GDM1 (cell line): ENCODE results near the gene EEF1AKMT3.

Source experiments
- DNase-seq: peaks from one replicate; lab custom pipeline; 2025; lab: John Stamatoyannopoulos, UW

EEF1AKMT3 gene

DNA sequence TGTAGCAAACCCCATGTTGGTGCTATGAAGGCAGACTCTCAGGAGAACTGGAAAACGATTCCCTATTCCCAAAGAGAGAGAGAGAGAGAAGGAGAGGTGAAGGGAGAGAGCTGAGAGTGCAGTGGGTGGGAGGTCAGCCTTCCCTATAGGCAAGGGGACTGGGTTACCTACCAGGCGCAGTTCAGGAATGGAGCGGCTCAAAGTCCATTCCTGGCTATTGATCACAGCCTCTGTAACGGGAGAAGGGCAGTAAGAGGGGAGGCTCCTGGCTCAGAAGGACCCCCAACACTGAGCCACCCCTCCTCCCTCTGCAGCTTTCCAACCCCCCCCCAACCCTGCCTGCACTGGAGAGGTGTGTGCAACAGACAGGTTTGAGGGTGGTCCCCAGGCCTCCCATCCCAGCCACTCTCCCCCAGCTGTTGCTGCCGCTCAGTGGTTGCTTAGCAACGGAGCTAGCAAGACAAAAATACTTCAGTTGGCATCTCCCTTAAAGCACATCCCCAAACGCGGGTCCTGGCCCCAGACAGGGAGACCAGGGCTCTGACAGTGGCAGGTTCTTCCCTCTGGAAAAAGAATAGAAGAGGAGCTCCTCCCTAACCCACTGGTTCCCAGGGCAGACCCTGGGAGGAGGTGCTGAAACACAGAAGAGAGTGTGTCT is 37.1 kb upstream of the EEF1AKMT3 start:
- DNase-seq: no peak

DNA sequence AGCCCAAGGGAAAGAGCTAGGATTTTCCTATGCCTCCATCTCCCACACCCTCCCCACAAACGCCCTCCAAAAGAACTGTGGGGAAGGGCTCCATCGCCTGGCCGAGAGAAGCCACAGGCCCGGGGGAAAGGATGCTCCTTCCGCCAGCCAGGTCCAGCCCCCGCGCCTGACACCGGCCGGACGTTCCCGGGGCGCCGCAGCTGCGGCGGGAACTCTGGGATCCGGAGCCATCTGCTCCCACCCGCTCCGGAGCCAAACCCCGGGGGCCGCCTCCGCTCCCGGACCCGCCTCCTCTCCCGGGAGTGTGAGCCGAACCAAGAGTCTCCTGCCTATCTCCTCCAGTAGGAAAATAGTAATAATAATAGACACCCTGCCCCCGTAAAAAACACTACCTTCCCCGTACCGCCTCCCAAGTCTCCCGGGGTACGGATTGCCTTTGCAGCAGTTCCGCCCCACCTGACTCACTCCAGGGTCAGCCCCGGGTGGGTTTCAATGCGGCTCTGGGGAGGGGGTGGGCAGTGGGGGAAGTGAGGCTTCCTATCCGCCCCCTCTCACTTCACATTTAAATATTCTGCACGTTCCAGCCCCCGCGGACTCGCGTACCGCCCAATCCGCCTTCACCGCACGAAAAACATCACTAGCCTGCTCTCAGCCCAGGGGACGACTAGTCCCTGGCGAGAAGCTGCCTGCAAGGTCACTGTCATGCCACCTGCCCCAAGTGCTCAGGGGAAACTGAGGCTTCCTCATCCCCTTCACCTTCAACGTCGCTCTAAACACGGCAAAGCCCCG is 36.3 kb upstream of the EEF1AKMT3 start:
- DNase-seq: no peak

DNA sequence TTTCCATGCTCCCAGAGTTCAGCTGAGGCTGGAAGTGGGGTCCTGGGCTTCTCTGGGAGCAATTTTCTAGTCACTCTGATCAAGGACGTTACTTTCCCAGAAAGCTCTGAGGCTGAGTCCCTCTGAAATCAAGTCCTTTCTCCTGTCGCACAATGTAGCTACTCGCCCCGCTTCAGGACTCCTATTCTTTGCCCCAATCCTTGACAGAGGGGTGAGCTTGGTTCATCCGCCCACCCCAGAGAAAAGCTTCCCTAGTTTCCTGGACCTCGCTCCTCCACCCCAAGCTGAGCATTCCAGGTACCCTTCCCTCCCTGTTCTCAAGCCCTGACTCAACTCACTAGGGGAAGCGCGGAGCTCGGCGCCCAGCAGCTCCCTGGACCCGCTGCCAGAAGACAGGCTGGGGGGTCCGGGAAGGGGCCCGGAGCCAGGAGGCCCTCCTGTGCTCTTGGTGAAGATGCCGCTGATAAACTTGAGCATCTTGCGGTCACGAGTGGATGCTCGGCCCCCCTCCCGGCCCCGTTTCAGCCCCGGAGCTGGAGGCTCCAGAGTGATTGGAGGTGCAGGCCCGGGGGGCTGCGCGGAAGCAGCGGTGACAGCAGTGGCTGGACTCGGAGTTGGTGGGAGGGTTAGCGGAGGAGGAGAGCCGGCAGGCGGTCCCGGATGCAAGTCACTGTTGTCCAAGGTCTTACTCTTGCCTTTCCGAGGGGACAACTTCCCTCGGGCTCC is 35.5 kb upstream of the EEF1AKMT3 start:
- no peak for DNase-seq

DNA sequence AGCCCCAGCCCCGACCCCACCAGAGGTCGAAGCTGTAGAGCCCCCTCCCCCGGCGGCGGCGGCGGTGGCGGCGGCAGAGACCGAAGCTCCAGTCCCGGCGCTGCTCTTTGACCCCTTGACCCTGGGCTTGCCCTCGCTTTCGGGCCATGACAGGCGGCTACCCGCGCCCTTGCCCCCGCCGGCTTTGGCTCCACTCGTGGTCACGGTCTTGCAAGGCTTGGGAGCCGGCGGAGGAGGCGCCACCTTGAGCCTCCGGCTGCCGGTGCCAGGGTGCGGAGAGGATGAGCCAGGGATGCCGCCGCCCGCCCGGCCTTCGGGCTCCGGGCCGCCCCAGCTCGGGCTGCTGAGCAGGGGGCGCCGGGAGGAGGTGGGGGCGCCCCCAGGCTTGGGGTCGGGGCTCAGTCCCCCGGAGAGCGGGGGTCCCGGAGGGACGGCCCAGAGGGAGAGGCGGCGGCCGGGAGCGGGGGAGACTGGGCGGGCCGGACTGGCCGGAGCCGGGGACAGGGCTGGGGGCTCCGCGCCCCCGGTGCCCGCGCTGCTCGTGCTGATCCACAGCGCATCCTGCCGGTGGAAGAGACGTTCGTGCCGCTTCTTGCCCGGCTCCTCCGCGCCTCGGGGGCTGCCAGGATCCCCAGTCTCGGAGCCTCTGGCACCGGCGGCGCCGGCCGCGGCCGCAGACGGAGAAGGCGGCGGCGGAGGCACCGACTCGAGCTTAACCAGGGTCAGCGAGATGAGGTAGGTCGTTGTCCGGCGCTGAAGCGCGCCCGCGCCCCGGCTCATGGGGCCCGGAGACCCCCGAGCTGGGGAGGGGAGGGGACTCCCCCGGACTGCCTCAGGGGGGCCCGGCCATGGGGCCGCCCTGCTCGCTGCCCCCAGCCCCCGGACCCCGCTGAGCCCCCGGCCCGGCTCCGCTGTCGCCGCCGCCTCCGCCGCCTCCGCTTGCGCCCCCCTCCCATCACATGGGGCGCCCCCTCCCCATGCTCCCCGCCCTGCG is 34.6 kb upstream of the EEF1AKMT3 start:
- no peak for DNase-seq

DNA sequence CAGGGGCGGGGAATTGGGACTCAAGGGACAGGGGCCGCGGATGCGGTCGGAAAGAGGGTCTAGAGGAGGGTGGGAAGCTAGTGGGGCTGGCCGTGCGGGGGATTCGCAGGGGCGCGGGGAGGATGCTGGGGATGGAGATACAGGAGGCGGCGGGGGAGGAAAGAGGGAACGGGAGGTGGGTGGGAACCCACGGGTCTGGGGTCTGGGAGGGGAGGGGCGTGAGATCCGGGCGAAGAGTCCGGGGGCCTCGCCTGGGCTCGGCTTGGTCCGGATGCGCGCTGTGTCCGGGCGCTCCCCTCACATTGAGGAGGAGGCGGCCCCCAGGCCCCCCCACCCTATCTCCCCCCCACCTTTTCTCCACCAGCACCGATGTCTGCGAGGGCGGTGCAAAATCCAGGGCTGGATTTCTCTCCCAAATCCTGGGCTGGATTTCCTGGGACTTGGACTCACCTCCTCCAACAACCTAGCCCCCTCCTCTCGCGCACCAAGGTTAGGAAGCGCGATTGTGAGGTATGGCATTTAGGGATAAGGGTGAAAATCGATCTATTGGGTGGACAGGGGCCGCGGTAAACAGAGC is 33.7 kb upstream of the EEF1AKMT3 start, which contains the start of gene AGAP2:
TSS of gene AGAP2 (minus strand) at position 82 of the 577 bp plus-strand sequence. CDS start 496 bp downstream, outside the sequence.
- no peak for DNase-seq

DNA sequence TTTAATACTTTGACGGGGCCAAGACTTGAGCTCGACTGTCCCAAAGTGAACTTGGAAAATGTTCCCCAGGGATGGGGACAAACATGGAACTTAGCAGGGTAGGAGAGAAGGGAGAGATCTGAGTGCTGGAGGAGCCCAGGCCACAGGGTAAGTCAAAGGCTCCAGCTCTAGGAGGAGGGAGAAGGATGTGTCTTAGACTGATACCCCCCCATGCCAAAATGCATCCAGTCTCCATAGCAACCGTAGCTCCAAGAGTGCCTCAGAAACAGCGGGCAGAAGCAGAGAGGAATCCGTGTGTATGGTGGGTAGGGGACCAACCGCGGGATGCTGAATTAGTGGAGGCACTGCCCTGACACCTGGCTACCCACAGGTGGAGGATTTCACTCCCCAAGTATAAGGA is 33.0 kb upstream of the EEF1AKMT3 start:
- no peak for DNase-seq

DNA sequence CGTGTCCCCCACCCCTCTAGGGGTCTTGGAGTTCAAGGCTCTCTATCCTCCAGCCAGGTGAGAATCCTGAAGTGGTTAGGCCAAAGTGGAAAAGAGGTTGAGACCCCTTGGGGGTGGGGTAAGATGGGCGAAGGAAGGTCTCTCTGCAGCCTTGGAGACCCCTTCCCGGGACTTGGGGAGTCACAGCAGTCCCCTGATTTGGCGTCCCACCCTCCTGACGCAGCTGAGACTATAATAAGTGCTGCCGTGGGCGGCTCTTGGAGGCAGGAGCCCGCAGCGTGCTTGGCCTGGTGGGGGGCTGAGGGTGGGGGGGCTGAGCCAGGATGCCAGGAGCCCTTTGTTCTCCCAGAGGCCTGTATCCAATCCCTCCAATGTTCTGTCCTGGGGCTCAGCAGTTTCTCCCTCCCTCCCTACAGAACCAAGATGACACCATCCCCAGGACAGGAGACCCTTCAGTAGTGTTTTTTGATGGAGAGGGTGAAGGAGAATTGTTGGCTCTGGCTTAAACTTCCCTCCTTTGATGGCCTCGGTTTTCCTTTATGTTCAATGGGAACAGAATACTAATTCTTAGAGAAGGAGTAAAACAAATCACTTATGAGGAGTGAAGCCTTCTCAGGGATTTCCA is 32.4 kb upstream of the EEF1AKMT3 start:
- DNase-seq: no peak

DNA sequence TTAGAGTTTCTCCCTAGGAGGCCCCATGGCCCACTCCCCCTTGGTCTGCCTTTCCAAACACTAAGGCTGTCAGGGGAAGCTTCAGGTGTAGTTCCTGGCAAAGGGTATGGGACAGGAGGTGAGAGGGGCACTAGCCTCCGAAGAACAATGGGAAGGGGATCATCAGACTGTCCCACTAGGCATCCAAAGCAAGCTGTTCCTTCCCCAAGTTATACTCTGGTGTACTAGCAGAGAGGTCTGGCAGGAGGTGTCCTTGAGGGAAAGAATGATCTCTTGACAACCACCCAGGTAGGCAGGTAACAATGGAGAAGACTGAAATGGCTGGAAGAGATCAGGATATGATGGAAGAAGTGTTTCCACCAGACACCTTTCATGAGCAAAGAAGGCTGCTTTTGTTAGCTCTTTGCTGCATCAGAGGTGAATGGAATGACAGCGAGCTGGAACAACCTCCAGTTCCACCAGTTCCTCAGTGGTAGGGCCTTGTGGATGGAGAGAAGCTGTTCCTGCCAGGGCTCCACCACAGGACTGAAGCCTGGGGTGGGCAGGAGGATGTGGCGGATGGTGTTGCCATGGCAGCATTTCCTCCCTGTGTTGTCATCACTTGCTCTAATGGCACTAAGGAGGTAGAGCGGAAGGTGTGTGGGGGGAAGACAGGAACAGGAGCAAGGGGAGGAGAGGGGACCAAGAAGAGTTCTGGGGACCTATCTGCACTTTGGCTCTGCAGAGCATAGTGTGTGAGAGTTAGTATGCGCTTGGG is 31.6 kb upstream of the EEF1AKMT3 start:
- DNase-seq: peak; percentile 89

DNA sequence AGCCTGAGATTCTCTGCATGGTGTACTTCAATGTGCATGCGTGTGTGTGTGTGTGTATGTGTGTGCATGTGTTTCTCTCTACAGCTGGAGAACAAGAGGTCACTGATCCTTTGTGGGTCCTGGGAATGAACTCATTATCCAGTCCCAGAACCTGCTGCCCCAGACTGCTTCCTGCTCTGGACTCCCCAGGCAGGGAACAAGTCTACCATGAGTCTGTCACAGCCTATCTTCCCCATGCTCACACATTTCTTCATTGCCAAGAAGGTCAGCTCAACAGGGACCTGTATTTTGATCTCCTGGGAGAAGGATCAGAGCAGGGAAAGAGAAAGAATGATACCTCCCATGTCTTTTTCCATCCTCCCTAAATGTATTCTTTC is 31.0 kb upstream of the EEF1AKMT3 start:
- no peak for DNase-seq

DNA sequence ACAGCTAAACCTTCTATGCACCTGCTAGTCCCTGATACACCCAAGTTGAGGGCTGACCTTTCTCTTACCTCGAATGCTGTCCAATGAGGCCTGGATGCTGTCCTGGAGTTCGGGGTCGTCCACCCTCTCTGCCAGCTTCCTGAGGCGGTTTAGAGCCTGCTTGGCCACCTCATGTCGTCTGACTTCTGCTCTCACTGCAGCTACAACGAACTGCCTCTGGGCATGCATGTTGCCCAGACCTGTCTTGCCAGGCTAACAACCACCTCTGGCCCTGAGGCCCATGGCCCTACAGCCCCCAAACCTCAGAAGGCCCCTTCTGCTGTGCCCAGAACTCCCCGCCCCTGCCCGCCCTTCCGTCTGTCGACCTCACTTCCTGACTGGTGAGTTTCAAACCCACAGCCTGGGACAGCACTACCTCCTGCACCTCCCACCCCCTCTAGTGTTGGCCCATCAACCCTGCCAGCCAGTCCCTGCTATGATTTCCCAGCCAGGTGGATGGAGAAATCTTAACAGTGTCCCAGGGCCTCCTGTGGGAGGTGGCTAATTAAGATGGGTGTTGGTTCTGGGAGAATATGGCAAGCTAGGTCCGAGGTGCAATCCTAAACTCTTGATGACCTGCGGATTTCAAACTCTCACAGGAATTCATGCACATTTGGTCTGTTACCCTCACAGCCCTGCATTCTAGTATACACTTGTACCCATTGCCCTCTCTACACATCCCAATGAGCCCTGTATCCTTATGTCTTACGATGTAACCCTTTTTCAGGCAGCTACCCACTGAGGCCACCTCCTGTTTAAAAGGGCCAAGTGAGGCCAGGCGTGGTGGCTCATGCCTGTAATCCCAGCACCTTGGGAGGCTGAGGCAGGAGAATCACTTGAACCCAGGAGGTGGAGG is 30.3 kb upstream of the EEF1AKMT3 start:
- peak; percentile 77 for DNase-seq

DNA sequence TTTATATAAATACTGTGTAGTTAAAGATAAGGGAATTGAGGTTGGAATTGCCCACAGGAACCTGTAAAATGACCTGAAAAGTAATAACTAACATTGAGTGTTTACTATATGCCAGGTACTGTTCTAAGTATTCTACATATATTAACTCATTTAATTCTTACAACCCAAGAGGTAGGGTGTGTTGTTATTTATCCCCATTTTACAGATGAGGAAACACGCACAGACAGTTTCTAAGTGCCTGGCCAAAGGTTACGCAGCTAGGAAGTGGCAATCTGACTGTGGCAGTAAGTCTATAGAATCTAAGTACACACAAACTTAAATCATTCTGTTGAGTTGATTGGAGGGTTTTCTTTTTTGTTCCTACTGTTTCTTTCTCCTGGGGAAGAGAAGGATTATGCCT is 28.6 kb upstream of the EEF1AKMT3 start:
- no peak for DNase-seq

DNA sequence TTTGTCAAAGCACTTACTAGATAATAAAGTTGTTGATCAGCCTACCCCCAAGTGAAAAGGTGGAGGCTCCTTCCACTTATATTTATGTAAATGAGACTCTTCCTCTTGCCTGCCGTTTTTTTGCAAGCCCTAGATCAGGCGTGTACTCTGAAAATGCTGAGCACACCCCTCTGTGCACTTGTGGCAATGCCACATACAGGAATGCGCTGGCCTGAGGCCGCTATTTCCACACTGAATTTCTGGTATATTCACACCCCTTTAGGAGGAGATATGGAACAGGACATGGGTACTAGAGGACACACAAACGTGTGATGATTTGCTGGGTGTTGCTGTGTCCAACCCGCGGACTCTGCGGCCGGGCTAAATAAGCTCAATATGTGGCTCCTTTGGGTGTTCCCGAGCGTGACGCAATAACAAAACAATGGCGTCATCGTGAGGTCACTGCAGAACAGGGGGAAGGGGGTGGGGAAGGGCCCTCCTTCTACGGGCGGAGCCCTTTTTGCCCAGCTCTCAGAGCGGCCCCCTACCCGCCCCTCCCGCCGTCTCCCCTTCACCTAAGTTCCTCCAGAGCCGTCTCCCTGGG is 28.1 kb upstream of the EEF1AKMT3 start:
- peak; percentile 73 for DNase-seq

DNA sequence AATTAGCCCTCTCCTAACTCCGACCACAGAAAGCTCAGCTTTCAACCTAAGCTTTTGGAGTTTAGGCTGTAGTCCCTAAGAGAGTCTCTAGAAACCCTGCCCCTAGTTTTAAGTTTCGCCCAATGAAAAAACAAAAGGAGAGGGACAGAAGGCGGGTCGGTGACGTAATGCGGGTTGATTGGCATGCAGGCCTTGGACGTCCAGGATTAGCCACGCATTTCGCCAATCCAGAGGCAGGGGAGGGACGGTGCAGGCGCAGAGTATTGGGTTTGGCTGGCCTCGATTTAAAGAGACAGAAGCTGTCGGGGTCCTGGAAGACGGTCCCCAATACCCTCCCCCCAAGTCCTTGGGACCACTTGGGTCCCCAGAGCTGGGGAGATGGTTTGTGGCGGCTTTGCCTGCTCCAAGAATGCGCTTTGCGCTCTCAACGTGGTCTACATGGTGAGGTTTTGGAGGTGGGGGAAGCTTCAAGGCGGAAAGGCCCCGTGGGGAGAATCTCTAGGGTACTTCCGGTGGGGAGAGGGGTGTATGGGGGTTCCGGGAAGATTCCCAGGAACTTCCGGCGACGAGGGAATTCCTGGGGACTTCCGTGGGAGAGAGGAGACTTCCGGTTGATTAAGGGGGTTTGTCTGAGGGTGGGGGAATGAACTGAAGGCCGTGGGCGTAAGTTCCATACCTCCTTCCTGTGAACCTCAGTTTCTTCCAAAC is 27.5 kb upstream of the EEF1AKMT3 start, which contains the start of gene TSPAN31:
TSS of gene TSPAN31 (plus strand) at position 263 of the 708 bp plus-strand sequence. CDS start at position 379, 116 bp downstream.
- DNase-seq: peak; percentile 96

DNA sequence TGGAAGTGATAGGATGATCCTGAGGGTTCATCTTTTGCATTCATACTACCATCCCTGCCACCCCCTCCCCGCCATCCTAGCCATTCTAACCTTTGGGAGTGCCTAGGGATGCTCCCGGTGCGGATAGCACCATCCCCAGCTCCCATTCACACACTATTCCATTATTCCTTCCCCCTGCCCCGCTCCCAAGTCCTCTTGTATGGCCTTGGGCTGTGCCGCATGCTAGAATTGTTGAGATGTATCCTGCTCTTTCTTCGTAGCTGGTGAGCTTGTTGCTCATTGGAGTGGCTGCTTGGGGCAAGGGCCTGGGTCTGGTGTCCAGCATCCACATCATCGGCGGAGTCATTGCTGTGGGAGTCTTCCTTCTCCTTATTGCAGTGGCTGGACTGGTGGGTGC is 26.9 kb upstream of the EEF1AKMT3 start:
- DNase-seq: no peak

DNA sequence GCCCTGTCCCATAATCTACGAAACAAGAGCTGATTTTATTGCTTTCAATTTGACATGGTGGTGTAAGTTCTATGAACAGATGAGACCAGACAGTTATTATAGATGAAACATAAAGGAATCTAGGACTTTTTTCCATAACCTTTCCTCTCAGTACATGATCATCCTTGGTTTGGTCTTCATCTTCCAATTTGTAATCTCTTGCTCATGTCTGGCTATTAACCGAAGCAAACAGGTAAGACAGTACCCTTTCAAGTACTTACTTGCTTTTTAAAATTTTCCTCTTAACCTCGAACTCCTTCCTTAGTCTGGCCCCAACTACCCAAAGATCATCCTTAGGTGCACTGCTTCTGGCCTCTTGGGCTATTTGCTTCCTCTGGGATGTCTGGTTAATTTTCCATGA is 26.4 kb upstream of the EEF1AKMT3 start:
- DNase-seq: no peak

DNA sequence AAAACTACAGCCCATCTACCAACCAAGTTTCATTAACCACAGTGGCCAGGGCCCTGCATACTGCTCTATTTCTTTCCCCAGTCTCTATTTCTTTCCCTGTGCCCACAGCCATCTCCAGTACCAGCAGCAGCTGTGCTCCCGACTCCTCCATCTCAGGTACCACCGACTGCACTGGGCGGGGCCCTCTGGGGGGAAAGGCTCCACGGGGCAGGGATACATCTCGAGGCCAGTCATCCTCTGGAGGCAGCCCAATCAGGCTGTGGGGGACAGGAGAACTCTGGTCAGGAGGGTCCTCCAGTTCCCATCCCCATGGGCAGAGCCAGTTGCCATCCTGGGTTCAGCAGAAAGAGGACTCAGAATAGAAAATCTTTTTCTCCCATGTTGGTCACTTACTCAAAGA is 23.4 kb upstream of the EEF1AKMT3 start:
- no peak for DNase-seq

DNA sequence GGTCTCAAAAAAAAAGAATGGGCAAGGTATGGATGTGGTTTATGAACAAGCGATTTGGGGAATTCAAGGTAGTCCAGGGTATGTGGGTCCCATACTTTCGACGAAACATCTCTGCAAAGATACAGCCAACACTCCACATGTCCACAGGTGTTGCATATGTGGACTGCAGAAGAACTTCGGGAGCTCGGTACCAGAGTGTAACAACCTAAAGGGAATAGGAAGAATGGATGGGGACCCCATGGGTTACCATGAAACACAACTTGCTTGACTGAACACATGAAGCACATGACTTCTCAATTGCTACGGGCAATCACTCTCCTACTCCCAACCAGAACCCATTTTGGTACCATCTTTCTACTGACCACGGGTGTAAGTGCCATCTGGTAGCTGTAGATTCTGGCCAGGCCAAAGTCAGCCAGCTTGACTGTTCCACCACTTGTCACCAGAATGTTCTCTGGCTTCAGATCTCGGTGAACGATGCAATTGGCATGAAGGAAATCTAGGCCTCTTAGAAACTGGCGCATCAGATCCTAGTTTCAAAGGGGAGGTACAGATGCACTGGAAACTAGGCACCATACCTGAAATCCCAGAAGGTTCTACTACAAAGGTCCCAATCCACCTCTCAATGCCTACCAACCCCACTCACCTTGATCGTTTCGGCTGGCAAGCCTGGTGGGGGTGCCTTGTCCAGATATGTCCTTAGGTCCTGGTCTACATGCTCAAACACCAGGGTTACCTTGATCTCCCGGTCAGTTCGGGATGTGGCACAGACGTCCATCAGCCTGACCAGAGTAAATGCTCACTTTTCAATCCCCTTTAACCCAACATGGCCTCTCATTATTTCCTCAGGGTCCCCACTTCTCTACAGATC is 21.6 kb upstream of the EEF1AKMT3 start:
- no peak for DNase-seq
